Right lobe of liver (tissue), 4 donors: ENCODE measurements around the gene SCGB1D2.
"Not testable (repeated sequence)": the region's sequence is repeated elsewhere in the genome, so short reads cannot be mapped to it uniquely, and the experiment has no call there.

Experiments
- CTCF ChIP-seq, 4 donors: fragments of 200-600 bp in 3 of 4; fragments of 450-650 bp in 1 of 4; IDR thresholded peaks; one replicate each; pipeline versions ENCODE4 v1.5.1 to v1.8.0; 2016 to 2022; ENCODE audit warnings: antibody characterized with exemption in 4 of 4, mild to moderate bottlenecking in 2 of 4
- POLR2A ChIP-seq: fragments of 450-650 bp; IDR thresholded peaks from one replicate; pipeline ENCODE4 v1.6.1; 2017; ENCODE audit warnings: antibody characterized with exemption, mild to moderate bottlenecking
- donor health status: DM: no; HTN: no; CAD: no.
- donor health status: DM: no; HTN: no; CAD: no.
- donor health status: DM: no; HTN: yes; CAD: no.

- not testable (repeated sequence) for TF ChIP-seq CTCF (IDR thresholded peaks at IDR 0.05); POLR2A
Measured at GRCh38 chr11:62195010-62195409, 47.0 kb upstream of the SCGB1D2 start.
